Ureter (tissue), 1 donor: ENCODE measurements around the gene RNF186. TPM values are rescaled to one million over a fixed set of nuclear protein-coding genes. Genes with fewer than 3 reads are reported as not detected.

ENCODE experiments used
- DNase-seq: peaks from one replicate; pipeline ENCODE4 v3.0.0-alpha.2; 2020; ENCODE audit warnings: low spot score
- total RNA-seq: library from RNA; stranded (reverse); gene quantifications from one replicate; pipeline ENCODE4 v1.2.4, GENCODE V29; 2023
- donor health status: DM: yes; HTN: yes; CAD: no.

RNF186 gene
- total RNA-seq, 1 donor from 2014 or later: not detected

GRCh38 chr1:19764848-19765247, 50.2 kb downstream of the RNF186 start:
- no peak for DNase-seq

Other genes starting within 250 kb of the RNF186 start
- gene NBL1, start 171.0 kb downstream of the RNF186 start, total RNA-seq: 226 TPM
- not detected for gene HTR6, start 150.4 kb downstream of the RNF186 start, total RNA-seq
- 60.8 TPM for gene TMCO4, start 15.4 kb downstream of the RNF186 start, total RNA-seq
- gene OTUD3, start 67.1 kb upstream of the RNF186 start, total RNA-seq: 12.3 TPM
- not detected for gene PLA2G2E, start 108.3 kb upstream of the RNF186 start, total RNA-seq
- gene PLA2G2A, start 164.3 kb upstream of the RNF186 start, total RNA-seq: 165 TPM